HG03039 (cell line): ENCODE data around the gene DNASE2B.

Experiments used
- ATAC-seq: cut with Tn5 transposase; IDR thresholded peaks from one replicate; pipeline ENCODE4 v1.9.1; 2021; ENCODE audit warnings: mild to moderate bottlenecking, moderate library complexity; ENCODE audit not compliant: unreplicated experiment

The DNASE2B gene

DNA sequence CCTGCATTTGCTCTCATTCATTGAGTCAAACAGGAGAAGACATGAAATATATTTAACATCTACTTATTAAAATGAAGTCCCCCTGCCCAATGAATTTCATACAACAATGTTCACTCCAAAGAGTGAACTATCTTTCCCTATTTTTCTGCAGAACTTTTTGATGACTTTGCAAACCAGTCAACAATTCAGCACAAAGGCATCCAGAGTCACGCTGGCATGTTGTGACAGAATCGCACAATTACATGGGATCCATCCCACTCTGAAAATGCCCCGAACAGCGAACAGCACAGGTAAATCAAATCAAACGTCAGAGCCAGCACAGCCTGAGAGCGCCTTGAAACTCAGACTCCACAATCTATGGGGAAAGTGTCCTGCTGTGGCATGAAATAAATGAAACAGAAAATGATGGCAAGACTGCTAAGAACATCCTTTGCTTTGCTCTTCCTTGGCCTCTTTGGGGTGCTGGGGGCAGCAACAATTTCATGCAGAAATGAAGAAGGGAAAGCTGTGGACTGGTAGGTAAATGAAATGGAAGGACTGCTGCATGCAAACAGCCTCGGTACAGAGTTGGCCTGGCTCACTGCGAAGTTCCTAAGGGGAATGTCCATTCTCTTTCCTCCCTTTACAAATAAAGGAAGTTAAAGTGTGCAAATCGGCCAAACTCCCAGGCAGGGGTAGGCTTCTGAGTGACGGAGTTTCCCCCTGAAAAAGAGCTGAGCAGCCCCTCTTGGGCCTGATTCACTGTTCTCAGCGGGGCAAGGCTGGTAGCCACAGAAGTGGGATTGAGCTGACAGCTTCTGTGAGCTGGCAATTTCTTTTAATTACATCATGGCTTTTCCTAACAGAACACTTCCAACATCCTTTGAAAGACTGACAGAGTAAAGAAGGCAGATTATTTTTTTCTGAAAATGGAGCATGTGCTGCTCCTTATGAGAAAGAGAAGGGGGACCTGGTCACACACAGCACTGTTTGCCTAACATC is at the start of gene DNASE2B:
TSS of gene DNASE2B (plus strand) at position 310 of the 981 bp plus-strand sequence. CDS start at position 391, 81 bp downstream.
- ATAC-seq = no peak

DNA sequence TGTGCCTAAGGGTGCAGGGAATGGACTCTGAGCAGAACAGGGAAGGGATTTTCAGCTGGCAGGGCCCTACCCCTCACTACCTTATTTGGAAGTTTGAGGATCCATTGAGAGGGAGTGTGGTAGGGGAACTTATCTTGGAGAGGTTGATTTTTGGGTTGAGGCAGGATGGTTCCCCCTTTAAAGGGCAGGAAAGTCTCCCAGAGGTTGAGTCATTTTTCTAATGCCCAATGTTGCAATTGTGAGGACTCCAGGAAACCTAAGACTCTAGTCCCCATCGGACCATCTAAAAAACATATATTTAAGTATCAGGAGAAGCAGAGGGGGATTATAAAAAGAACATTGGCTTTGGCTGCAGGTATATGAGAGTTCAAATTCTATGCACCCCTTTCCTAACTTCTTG is 49.5 kb upstream of the DNASE2B start:
- no peak for ATAC-seq

- no peak for ATAC-seq
Measured at GRCh38 chr1:84350104-84350503, 48.2 kb upstream of the DNASE2B start.

GRCh38 chr1:84350550-84350949 is 47.7 kb upstream of the DNASE2B start:
- ATAC-seq = no peak

DNA sequence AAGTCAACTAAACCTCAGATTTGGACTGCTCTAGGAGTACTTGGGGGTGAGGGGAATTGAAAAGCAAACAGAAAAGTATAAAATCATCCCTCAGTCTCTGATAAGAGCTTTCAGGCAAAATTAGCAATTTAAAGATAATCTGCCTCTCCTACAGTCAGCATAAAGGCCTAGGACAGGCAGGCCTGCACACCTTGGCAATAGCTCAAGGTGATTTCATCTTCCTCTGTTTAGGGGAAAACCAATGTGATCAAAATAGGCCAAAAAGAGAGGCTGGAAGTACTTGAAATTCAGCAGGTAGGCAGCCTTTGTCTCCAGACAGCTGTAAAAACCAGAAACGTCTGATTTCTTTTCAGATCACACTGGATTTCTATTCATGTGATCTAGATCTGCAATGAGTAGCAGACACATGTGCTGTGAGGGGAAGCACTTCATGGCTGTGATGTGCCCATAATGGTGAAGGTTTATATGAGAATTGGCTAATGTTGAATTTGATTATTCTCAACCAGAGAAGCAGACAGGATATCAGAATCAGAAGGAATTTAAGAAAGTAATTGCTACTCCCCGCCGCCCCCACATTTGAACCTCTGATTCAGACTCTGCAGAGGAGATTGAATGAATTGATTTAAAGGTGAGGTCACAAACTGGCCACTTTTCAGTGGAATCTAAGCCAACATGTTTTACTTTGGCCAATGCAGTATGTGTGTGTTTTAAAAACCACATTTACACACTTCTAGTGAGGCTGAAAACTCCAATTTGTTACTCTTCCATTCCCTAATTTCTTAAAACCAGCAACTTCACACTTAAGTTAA is 45.8 kb upstream of the DNASE2B start:
- ATAC-seq = no peak

- ATAC-seq = no peak
Measured at GRCh38 chr1:84353695-84354094, 44.6 kb upstream of the DNASE2B start.

DNA sequence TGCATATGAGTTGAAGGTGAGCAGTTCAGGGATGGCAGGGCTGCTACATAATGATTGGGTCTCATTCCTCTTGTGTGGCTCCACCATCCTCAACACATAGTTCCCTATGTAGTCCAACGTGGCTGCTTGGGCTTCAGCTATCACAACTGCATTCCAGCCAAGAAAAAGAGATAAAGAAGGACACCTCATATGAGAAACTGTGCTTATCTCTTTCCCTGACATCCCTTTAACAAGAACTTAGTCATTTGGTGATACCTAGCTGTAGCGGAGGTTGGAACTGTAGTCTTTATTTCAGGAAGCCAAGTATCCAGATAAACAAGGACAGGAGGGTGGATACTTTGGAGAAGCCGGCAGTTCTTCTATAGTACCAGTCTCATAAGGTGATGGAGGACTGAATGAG is 42.7 kb upstream of the DNASE2B start:
- no peak for ATAC-seq

GRCh38 chr1:84356881-84357280 is 41.4 kb upstream of the DNASE2B start:
- no peak for ATAC-seq

DNA sequence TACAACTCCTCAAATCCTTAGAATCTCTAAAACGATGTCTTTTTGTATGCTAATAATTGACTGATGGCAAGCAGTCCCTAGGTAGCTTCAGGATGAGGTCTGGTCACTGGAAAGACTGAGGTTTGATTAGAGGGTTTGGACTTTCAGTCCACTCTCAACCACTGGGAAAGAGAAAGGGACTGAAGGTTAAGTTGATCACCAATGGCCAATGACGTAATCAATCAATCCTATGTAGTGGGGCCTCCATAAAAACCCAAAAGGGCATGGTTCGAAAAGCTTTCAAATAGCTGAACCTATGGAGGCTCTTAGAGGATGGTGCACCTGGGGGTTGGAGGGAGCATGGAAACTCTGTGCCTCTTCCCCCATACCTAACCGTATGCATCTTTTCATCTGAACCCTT is 39.6 kb upstream of the DNASE2B start:
- ATAC-seq = no peak

DNA sequence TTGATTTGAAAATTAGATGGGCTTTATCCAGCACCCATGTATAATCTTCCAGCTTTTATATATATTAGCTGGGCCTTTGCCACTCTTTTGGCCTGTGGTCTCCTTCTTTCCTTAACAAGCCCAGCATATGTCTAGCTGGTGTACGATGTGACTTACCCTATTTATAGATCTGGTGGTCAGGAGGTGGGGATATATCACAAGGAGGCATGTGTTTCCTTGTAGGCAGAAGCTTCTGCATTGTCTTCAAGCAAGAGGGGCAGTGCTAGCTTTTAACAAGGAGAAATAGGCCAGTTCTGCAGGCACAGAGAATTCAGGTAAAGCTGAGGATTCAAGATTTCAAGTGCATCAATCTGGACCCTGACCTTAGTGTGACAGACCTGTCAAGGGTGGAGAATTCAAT is 38.0 kb upstream of the DNASE2B start:
- no peak for ATAC-seq

- no peak for ATAC-seq
Measured at GRCh38 chr1:84361796-84362195, 36.5 kb upstream of the DNASE2B start.

DNA sequence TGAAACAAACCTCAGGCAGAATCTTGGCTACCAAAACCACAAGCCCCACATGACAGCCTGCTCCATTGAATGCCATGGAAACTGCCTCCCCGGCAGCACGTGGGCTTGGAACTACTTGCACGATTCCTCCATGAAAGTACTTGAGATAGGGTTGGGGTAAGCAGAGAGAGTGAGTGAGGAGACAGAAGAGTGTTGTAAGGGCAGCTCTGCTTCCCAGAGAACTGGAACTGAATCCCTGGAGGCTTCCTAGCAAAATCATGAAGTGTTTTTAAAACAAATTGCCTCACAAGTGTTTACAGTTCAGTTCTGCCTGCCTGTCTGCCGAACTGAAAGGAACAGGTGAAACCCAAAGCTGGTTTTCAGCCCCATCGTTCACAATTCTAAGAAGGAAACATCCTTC is 35.3 kb upstream of the DNASE2B start:
- no peak for ATAC-seq

DNA sequence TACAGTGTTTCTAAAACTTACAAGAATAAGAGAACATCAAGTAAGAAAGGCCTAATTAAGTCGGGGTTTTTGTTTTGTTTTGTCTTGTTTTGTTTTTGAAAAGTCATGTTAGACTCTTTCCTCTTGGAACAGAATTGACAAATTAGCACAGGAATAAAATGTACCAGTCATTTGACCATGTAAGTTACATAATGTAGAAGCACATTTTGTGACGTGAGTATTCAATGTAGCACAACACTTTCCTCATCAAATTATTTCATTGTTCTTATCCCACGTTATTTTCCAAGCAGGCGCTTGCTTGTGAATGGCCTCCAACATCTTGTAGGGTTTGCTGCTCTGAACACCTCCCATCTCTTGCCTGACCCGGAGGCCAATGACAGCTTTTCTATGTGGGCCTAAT is 34.7 kb upstream of the DNASE2B start:
- ATAC-seq = no peak

DNA sequence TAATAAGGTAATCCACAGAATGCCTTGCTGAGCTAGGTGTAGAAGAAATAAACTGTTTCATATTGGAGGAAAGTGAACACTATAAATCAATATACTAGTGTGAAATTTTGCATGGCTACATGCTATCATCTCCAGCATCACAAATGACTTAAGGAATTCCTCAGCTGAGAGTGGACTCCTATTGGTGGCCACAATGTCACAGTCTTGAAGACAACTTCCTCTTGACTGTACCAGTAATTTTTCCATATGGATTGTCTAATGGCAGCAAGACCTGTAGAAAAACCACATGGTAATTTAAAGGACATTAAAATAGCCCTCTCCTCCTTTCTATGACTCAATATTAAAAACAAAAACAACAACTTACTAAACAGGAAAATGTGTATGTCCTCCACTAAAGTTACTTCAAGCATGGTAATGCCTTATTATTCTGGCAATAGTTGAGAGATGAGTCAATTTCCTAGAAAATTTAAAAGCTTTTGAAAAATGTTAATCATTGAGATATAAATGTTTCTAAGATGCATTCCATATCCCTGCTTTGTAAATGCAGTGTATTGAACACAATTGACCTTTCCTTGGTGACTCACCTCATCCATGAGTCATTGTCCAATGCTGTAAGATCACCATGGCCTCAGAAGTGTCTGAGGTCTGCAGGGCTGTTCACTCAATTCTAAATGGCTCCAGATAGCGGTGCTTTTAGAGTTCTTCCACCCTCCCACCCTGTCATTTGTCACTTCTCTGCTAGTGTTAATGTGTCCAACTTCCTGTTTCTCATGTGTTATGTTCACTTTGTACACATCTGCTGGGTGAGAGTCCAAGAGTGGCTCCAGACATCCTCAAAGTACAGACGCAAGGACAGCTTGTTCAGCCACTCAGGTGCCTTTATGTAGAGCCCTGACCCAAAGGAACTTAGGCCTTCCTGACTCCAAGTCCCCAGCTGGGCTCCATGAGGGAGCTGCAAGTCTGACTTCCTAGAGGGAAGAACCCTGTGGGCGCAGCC is 32.8 kb upstream of the DNASE2B start:
- no peak for ATAC-seq

DNA sequence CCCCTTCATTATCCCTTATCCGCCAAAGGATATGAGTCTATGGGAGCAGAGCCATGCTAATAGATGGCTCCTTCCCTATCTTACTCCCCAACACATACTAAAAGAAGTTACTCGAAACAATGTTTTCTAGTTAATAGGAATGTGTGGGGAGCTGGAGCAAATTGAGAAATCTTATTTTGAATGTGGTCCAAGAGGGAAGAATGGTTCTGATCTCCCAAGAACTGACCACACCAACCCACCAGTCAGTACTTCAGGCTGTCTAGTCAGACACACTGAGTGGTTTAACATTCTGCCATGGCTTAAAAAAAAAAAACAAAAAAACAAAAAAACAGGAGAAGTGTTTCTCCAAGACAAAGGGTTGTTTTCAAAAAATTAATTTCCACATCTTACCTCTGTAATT is 31.5 kb upstream of the DNASE2B start:
- ATAC-seq = no peak

DNA sequence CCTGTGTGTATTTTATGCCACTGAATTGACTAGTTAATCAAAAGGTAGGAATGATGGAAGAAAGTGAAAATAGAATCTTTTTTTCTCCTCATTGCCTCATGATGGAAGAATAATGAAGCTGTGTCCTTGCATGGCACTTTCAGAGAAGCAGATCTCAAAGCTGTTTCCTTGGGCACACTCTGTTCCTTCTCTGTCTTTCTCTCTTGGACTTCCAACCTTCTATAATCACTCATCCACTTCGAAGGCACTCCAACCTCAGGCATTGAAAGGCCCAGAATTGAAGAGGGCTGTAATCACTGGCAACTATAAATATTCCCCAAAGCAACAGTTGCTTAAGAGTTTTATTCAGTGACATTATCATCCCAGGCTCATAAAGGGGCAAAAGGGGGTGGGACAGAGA is 31.1 kb upstream of the DNASE2B start:
- no peak for ATAC-seq

- ATAC-seq = no peak
Measured at GRCh38 chr1:84368441-84368840, 29.8 kb upstream of the DNASE2B start.

DNA sequence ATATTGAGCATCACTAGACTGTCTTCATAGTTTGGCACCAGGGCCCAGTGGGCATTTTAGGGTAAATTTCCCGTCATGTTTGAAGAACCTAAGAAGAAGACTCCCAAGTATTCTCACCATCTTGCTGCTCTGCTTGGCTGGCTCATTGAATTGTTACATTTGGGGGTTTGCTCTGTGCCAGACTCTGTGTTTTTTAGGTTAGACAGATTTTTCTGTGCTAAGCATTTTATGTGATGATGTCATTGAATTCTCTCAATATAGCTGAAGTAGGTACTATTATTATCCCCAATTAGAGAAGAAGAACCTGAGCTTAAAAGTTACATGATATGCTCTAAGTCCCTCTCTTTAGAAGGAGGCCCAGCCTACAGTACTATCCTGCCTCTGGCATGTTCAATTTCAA is 28.0 kb upstream of the DNASE2B start:
- ATAC-seq = no peak

GRCh38 chr1:84370831-84371394 is 27.4 kb upstream of the DNASE2B start:
- ATAC-seq = no peak

- no peak for ATAC-seq
Measured at GRCh38 chr1:84373436-84374141, 24.7 kb upstream of the DNASE2B start.
